GM12864 (cell line): Measurements from ENCODE around the gene PFN1.
A peak's percentile ranks its signal among the peaks of the same experiment; 100 is the strongest.

Experiments used
- DNase-seq: peaks from one replicate; pipeline ENCODE4 v3.0.0-alpha.2; 2011; ENCODE audit warnings: low read depth
- H3K4me3 ChIP-seq: 2 replicates; pipeline ENCODE4 v1.5.1; 2011; ENCODE audit warnings: mild to moderate bottlenecking, low read depth, low read length, control low read depth
- TF ChIP-seq, protein P1 (sequence below): IDR thresholded peaks from 2 replicates; pipeline ENCODE4 v1.5.1; 2011; ENCODE audit warnings: low read depth, mild to moderate bottlenecking, moderate library complexity, low read length, control low read depth, inconsistent platforms; ENCODE audit errors: missing control alignments

Gene PFN1

GRCh38 chr17:4956493-4957061 is 8.2 kb upstream of the PFN1 start:
- no peak for DNase-seq
- H3K4me3 ChIP-seq, result no peak overlapping the region
- TF ChIP-seq, protein P1, sequence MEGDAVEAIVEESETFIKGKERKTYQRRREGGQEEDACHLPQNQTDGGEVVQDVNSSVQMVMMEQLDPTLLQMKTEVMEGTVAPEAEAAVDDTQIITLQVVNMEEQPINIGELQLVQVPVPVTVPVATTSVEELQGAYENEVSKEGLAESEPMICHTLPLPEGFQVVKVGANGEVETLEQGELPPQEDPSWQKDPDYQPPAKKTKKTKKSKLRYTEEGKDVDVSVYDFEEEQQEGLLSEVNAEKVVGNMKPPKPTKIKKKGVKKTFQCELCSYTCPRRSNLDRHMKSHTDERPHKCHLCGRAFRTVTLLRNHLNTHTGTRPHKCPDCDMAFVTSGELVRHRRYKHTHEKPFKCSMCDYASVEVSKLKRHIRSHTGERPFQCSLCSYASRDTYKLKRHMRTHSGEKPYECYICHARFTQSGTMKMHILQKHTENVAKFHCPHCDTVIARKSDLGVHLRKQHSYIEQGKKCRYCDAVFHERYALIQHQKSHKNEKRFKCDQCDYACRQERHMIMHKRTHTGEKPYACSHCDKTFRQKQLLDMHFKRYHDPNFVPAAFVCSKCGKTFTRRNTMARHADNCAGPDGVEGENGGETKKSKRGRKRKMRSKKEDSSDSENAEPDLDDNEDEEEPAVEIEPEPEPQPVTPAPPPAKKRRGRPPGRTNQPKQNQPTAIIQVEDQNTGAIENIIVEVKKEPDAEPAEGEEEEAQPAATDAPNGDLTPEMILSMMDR, result peak; percentile 54

DNA sequence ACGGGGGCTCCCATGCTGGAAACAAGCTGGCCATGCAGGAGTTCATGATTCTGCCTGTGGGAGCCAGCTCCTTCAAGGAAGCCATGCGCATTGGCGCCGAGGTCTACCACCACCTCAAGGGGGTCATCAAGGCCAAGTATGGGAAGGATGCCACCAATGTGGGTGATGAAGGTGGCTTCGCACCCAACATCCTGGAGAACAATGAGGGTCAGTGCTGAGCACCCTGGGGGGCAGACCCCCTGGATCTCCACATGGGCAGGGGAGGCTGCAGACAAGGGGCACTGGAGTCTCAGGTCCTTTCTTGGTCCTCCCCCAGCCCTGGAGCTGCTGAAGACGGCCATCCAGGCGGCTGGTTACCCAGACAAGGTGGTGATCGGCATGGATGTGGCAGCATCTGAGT is 6.8 kb upstream of the PFN1 start:
- DNase-seq, result no peak
- H3K4me3 ChIP-seq, result no peak overlapping the region
- TF ChIP-seq, protein P1, result no peak

- no peak for DNase-seq
- TF ChIP-seq, protein P1, result no peak
- no peak overlapping the region for H3K4me3 ChIP-seq
Observed at GRCh38 chr17:4953451-4953961, 5.2 kb upstream of the PFN1 start.

- H3K4me3 ChIP-seq, result no peak overlapping the region
- DNase-seq, result no peak
- TF ChIP-seq, protein P1, result no peak
Observed at GRCh38 chr17:4951486-4951885, 3.2 kb upstream of the PFN1 start.

GRCh38 chr17:4950746-4951204 is 2.4 kb upstream of the PFN1 start, which contains the start of gene ENO3:
Gene ENO3, plus strand, starts transcription at chr17:4951119. Its CDS starts 711 bp downstream, at chr17:4951830.
- H3K4me3 ChIP-seq, result peak within 1 kb of the TSS; percentile 93
- DNase-seq, result no peak
- TF ChIP-seq, protein P1, result no peak

GRCh38 chr17:4950075-4950745 is 1.9 kb upstream of the PFN1 start:
- DNase-seq, result no peak
- TF ChIP-seq, protein P1, result no peak
- H3K4me3 ChIP-seq, result peak overlapping the region; percentile 93
